Peyer's patch (tissue), 4 donors: ENCODE results near the gene TCF4.

Experiments
- POLR2A ChIP-seq, 2 donors: fragments of 450-650 bp; IDR thresholded peaks; one replicate each; pipeline ENCODE4 v1.5.1; 2017; ENCODE audit warnings: antibody characterized with exemption in 2 of 2, mild to moderate bottlenecking in 2 of 2, moderate library complexity in 2 of 2
- TF ChIP-seq, protein P1 (sequence below), 6 experiments: fragments of 450-650 bp in 4 of 6; fragments of 200-600 bp in 2 of 6; sonication (generic) in 1 of 6; IDR thresholded peaks; one replicate each; pipeline ENCODE4 v1.5.1; 2017 to 2019; ENCODE audit warnings: antibody characterized with exemption in 6 of 6, mild to moderate bottlenecking in 3 of 6, moderate library complexity in 1 of 6

DNA sequence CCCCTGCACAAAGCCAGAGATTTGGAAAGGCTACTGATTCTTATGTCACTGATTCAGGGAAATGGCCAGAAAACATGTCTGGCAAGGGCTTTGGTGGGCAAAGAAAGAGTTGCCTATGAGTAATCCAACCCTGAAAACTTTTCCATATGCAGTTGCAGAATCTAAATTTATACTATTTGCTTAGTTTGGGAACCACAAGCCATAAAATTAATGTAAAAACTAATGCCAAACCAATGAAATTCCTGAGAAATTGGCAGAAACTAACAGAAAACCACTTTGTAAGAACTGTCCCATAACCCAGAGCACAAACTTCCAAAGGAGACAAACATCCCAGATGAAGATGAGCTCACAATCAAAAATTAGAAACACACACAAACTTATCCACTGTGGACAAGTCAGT, 48.8 kb downstream of the TCF4 start:
- TF ChIP-seq POLR2A (IDR thresholded peaks at IDR 0.05): no peak
- TF ChIP-seq, protein P1, sequence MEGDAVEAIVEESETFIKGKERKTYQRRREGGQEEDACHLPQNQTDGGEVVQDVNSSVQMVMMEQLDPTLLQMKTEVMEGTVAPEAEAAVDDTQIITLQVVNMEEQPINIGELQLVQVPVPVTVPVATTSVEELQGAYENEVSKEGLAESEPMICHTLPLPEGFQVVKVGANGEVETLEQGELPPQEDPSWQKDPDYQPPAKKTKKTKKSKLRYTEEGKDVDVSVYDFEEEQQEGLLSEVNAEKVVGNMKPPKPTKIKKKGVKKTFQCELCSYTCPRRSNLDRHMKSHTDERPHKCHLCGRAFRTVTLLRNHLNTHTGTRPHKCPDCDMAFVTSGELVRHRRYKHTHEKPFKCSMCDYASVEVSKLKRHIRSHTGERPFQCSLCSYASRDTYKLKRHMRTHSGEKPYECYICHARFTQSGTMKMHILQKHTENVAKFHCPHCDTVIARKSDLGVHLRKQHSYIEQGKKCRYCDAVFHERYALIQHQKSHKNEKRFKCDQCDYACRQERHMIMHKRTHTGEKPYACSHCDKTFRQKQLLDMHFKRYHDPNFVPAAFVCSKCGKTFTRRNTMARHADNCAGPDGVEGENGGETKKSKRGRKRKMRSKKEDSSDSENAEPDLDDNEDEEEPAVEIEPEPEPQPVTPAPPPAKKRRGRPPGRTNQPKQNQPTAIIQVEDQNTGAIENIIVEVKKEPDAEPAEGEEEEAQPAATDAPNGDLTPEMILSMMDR (IDR thresholded peaks at IDR 0.05): no peak
